Stromal cell of bone marrow (primary cell): ENCODE results near the gene EPHB2.
A peak's percentile ranks its signal among the peaks of the same experiment; 100 is the strongest.

Experiments
- DNase-seq: peaks from one replicate; pipeline ENCODE4 v3.0.0-alpha.2; 2012; ENCODE audit warnings: low read depth

Gene EPHB2

GRCh38 chr1:22752339-22752738 lies 41.7 kb downstream of the EPHB2 start:
- DNase-seq: no peak

- peak; percentile 81 for DNase-seq
Measured at GRCh38 chr1:22753481-22753971, 42.9 kb downstream of the EPHB2 start.

- no peak for DNase-seq
Measured at GRCh38 chr1:22754106-22754768, 43.6 kb downstream of the EPHB2 start.

GRCh38 chr1:22754824-22755223 lies 44.2 kb downstream of the EPHB2 start:
- DNase-seq: no peak

GRCh38 chr1:22755641-22756040 lies 45.0 kb downstream of the EPHB2 start:
- DNase-seq: no peak

- no peak for DNase-seq
Measured at GRCh38 chr1:22756125-22756735, 45.6 kb downstream of the EPHB2 start.

GRCh38 chr1:22760455-22760854 lies 49.8 kb downstream of the EPHB2 start:
- DNase-seq: no peak

- no peak for DNase-seq
Measured at GRCh38 chr1:22761101-22761500, 50.5 kb downstream of the EPHB2 start.

GRCh38 chr1:22761821-22762220 lies 51.2 kb downstream of the EPHB2 start:
- no peak for DNase-seq

GRCh38 chr1:22763487-22764200 lies 53.0 kb downstream of the EPHB2 start:
- DNase-seq: no peak

- DNase-seq: no peak
Measured at GRCh38 chr1:22767852-22768251, 57.2 kb downstream of the EPHB2 start.

- no peak for DNase-seq
Measured at GRCh38 chr1:22769932-22770331, 59.3 kb downstream of the EPHB2 start.

- DNase-seq: no peak
Measured at GRCh38 chr1:22772014-22772413, 61.4 kb downstream of the EPHB2 start.

GRCh38 chr1:22773981-22774832 lies 63.6 kb downstream of the EPHB2 start:
- peak; percentile 85 for DNase-seq

- DNase-seq: no peak
Measured at GRCh38 chr1:22774833-22775182, 64.2 kb downstream of the EPHB2 start.

GRCh38 chr1:22775478-22775877 lies 64.8 kb downstream of the EPHB2 start:
- no peak for DNase-seq

- no peak for DNase-seq
Measured at GRCh38 chr1:22776035-22776613, 65.5 kb downstream of the EPHB2 start.

GRCh38 chr1:22777388-22778057 lies 66.9 kb downstream of the EPHB2 start:
- DNase-seq: no peak

- no peak for DNase-seq
Measured at GRCh38 chr1:22778408-22778807, 67.8 kb downstream of the EPHB2 start.

- DNase-seq: no peak
Measured at GRCh38 chr1:22778862-22779520, 68.4 kb downstream of the EPHB2 start.

- no peak for DNase-seq
Measured at GRCh38 chr1:22780696-22781095, 70.1 kb downstream of the EPHB2 start.
